DOHH2 (cell line): ENCODE data around the gene FAM78A.

Source experiments
- H3F3A ChIP-seq: fragments of 200-600 bp; sonication (generic), shearing (Covaris generic); 2 replicates; pipeline ENCODE4 v1.6.0; 2016; ENCODE audit warnings: antibody characterized with exemption, mild to moderate bottlenecking; ENCODE audit not compliant: control insufficient read depth, insufficient read depth
- H3K27ac ChIP-seq: fragments of 200-600 bp; sonication (generic); 2 replicates; pipeline ENCODE4 v1.5.1; 2014; ENCODE audit warnings: low read depth, mild to moderate bottlenecking, low read length, moderate library complexity
- H3K27me3 ChIP-seq: fragments of 200-600 bp; sonication (generic); 2 replicates; pipeline ENCODE4 v1.6.1; 2014; ENCODE audit warnings: mild to moderate bottlenecking, low read length, mixed read lengths; ENCODE audit not compliant: control insufficient read depth
- H3K36me3 ChIP-seq: fragments of 200-600 bp; sonication (generic); 2 replicates; pipeline ENCODE4 v1.6.1; 2014; ENCODE audit warnings: mild to moderate bottlenecking, low read length, moderate library complexity, mixed read lengths; ENCODE audit not compliant: control insufficient read depth
- H3K4me1 ChIP-seq: fragments of 200-600 bp; sonication (generic); 2 replicates; pipeline ENCODE4 v1.6.1; 2014; ENCODE audit warnings: mild to moderate bottlenecking, low read length, mixed read lengths; ENCODE audit not compliant: control insufficient read depth
- H3K4me2 ChIP-seq: fragments of 200-600 bp; sonication (generic); 2 replicates; pipeline ENCODE4 v1.6.0; 2014; ENCODE audit warnings: mild to moderate bottlenecking, low read length, moderate library complexity
- H3K4me3 ChIP-seq: fragments of 200-600 bp; sonication (generic); 2 replicates; pipeline ENCODE4 v1.5.1; 2014; ENCODE audit warnings: mild to moderate bottlenecking, low read length, mixed read lengths
- H3K79me2 ChIP-seq: fragments of 200-600 bp; sonication (generic); 2 replicates; pipeline ENCODE4 v1.6.1; 2014; ENCODE audit warnings: mild to moderate bottlenecking, low read length, mixed read lengths; ENCODE audit not compliant: control insufficient read depth
- H3K9me2 ChIP-seq: fragments of 200-600 bp; sonication (generic); replicated peaks from 2 replicates; pipeline ENCODE4 v1.6.1; 2014; ENCODE audit warnings: mild to moderate bottlenecking, low read length, mixed read lengths; ENCODE audit not compliant: control insufficient read depth
- H3K9me3 ChIP-seq: fragments of 200-600 bp; sonication (generic); 2 replicates; pipeline ENCODE4 v1.6.1; 2014; ENCODE audit warnings: antibody characterized with exemption, low read length, mixed read lengths; ENCODE audit not compliant: control insufficient read depth, insufficient read depth
- H4K20me1 ChIP-seq: fragments of 200-600 bp; sonication (generic); 2 replicates; pipeline ENCODE4 v1.6.0; 2014; ENCODE audit warnings: low read depth, mild to moderate bottlenecking, antibody characterized with exemption, low read length, moderate library complexity; ENCODE audit not compliant: control insufficient read depth, insufficient read depth
- CTCF ChIP-seq: fragments of 200-600 bp; sonication (generic); IDR thresholded peaks from one replicate; pipeline ENCODE4 v1.5.1; 2014; ENCODE audit warnings: antibody characterized with exemption, mild to moderate bottlenecking, low read depth, low read length; ENCODE audit not compliant: poor library complexity, severe bottlenecking
- EZH2phosphoT487 ChIP-seq: fragments of 200-600 bp; sonication (generic); IDR thresholded peaks from 2 replicates; pipeline ENCODE4 v1.6.1; 2017; ENCODE audit warnings: borderline replicate concordance, mild to moderate bottlenecking, antibody characterized with exemption, low read length, moderate library complexity, mixed read lengths

Gene FAM78A

GRCh38 chr9:131309530-131310276, 33.4 kb upstream of the FAM78A start:
- Histone ChIP-seq H3K27ac (no peak overlapping the region), H3F3A (no peaks in the 10 kb centered on the region), H3K4me1 (no peaks in the 10 kb centered on the region), H3K4me2 (no peak overlapping the region), H3K36me3 (no peaks in the 10 kb centered on the region), H3K9me2 (no peaks in the 10 kb centered on the region), H3K79me2 (no peaks in the 10 kb centered on the region), H3K4me3 (no peak overlapping the region), H3K27me3 (peaks cover 9% of the 10 kb centered on the region), H3K9me3 (no peaks in the 10 kb centered on the region), H4K20me1 (no peaks in the 10 kb centered on the region)
- no peak for TF ChIP-seq EZH2phosphoT487
- no peak for TF ChIP-seq CTCF

GRCh38 chr9:131308906-131309529, 32.7 kb upstream of the FAM78A start:
- no peak for TF ChIP-seq CTCF
- no peak for TF ChIP-seq EZH2phosphoT487
- Histone ChIP-seq H3K27me3 (peaks cover 9% of the 10 kb centered on the region), H3K4me1 (no peaks in the 10 kb centered on the region), H4K20me1 (no peaks in the 10 kb centered on the region), H3K79me2 (no peaks in the 10 kb centered on the region), H3F3A (no peaks in the 10 kb centered on the region), H3K9me3 (no peaks in the 10 kb centered on the region), H3K4me2 (no peak overlapping the region), H3K36me3 (no peaks in the 10 kb centered on the region), H3K27ac (no peak overlapping the region), H3K4me3 (no peak overlapping the region), H3K9me2 (no peaks in the 10 kb centered on the region)

GRCh38 chr9:131308452-131308851, 32.1 kb upstream of the FAM78A start:
- Histone ChIP-seq H3F3A (no peaks in the 10 kb centered on the region), H3K27me3 (peaks cover 9% of the 10 kb centered on the region), H3K4me2 (no peak overlapping the region), H3K27ac (no peak overlapping the region), H4K20me1 (no peaks in the 10 kb centered on the region), H3K4me1 (no peaks in the 10 kb centered on the region), H3K79me2 (no peaks in the 10 kb centered on the region), H3K9me2 (no peaks in the 10 kb centered on the region), H3K9me3 (no peaks in the 10 kb centered on the region), H3K4me3 (no peak overlapping the region), H3K36me3 (no peaks in the 10 kb centered on the region)
- TF ChIP-seq CTCF: no peak
- TF ChIP-seq EZH2phosphoT487: no peak
